ENCODE data around the gene ZNF830. TPM values are rescaled to one million over a fixed set of nuclear protein-coding genes. Genes with fewer than 3 reads are reported as not detected.

The ZNF830 gene
- total RNA-seq, 1 donor from 2014 or later, result 26.1 TPM

DNA sequence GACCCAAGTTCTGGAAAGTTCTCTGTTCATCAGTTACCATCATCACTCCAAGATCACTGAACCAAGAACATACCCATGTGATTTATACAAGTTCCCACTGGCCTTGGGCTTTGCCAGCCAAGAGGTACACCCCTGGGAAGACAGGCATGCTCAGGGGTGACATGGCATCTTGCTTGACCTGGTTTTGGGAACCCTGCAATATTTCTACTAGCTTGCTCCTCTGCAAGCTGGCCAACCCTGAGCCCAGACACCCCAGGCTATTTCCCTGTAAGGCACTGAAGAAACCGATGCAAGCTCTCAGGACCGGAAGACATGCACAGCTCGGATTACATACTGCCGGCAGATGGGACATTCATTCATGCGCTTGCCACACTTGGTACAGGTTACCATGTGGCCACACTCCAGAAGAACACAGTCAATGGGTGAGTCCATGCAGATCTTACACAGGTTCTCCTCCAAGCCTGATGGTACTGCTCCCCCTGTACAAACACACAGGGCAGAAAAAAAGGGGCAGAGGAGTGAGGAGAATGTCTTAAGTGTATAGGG is 50.4 kb downstream of the ZNF830 start:
- Histone ChIP-seq H3K27me3 (no peaks in the 10 kb centered on the region), H3K27ac (no peak overlapping the region), H3K9me3 (ENCODE audit: low read depth) (no peaks in the 10 kb centered on the region), H3K4me2 (no peak overlapping the region), H3F3A (ENCODE audit: low read depth) (peaks cover 11% of the 10 kb centered on the region), H4K20me1 (ENCODE audit: low read depth) (no peaks in the 10 kb centered on the region), H3K4me3 (no peak overlapping the region), H3K9ac (no peak overlapping the region), H3K36me3 (no peaks in the 10 kb centered on the region), H3K4me1 (peaks cover 14% of the 10 kb centered on the region), H2AFZ (replicated peaks) (no peak overlapping the region), H3K79me2 (ENCODE audit: low read depth) (no peaks in the 10 kb centered on the region)
- H3K36me3 Mint-ChIP-seq, result peaks cover 24% of the 10 kb centered on the region
- no peak overlapping the region for H3K4me3 Mint-ChIP-seq
- TF ChIP-seq EZH2phosphoT487 (IDR thresholded peaks at IDR 0.05) (no peak), EZH2 (IDR thresholded peaks at IDR 0.05) (no peak)
- TF ChIP-seq, protein P1, sequence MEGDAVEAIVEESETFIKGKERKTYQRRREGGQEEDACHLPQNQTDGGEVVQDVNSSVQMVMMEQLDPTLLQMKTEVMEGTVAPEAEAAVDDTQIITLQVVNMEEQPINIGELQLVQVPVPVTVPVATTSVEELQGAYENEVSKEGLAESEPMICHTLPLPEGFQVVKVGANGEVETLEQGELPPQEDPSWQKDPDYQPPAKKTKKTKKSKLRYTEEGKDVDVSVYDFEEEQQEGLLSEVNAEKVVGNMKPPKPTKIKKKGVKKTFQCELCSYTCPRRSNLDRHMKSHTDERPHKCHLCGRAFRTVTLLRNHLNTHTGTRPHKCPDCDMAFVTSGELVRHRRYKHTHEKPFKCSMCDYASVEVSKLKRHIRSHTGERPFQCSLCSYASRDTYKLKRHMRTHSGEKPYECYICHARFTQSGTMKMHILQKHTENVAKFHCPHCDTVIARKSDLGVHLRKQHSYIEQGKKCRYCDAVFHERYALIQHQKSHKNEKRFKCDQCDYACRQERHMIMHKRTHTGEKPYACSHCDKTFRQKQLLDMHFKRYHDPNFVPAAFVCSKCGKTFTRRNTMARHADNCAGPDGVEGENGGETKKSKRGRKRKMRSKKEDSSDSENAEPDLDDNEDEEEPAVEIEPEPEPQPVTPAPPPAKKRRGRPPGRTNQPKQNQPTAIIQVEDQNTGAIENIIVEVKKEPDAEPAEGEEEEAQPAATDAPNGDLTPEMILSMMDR (IDR thresholded peaks at IDR 0.05), result no peak
- DNase-seq (ENCODE audit: low spot score), result no peak
- no peaks in the 10 kb centered on the region for H3K9me3 Mint-ChIP-seq
- H3K4me1 Mint-ChIP-seq, result peaks cover 6% of the 10 kb centered on the region
- no peaks in the 10 kb centered on the region for H3K27me3 Mint-ChIP-seq (ENCODE audit: insufficient read depth, low read depth)
- no peak overlapping the region for H3K27ac Mint-ChIP-seq

Other genes starting within 250 kb of the ZNF830 start
- 3.4 and 5.0 TPM in 2 replicates for gene CCT6B, start 80 bp upstream of the ZNF830 start, total RNA-seq (ENCODE audit: low replicate concordance)
- gene LIG3, start 19.0 kb downstream of the ZNF830 start, total RNA-seq (ENCODE audit: low replicate concordance), result 89.6 and 97.0 TPM in 2 replicates
- gene RFFL, start 102.2 kb downstream of the ZNF830 start, total RNA-seq (ENCODE audit: low replicate concordance), result 20.6 and 22.3 TPM in 2 replicates
- gene RAD51D, start 158.3 kb downstream of the ZNF830 start, total RNA-seq (ENCODE audit: low replicate concordance), result 9.0 and 13.2 TPM in 2 replicates
- 0.25 TPM in 1 of 2 replicates, not detected in the other for gene FNDC8, start 160.1 kb downstream of the ZNF830 start, total RNA-seq (ENCODE audit: low replicate concordance)
- 12.4 and 29.5 TPM in 2 replicates for gene NLE1, start 180.8 kb downstream of the ZNF830 start, total RNA-seq (ENCODE audit: low replicate concordance)
- not detected in 2 replicates for gene UNC45B, start 186.3 kb downstream of the ZNF830 start, total RNA-seq (ENCODE audit: low replicate concordance)
- gene SLC35G3, start 232.9 kb downstream of the ZNF830 start, total RNA-seq (ENCODE audit: low replicate concordance), result not detected in 2 replicates